H1 (cell line): Measurements from ENCODE around the gene TEX54. TPM values are rescaled to one million over a fixed set of nuclear protein-coding genes. Genes with fewer than 3 reads are reported as not detected.

ENCODE experiments used
- CTCF ChIA-PET: fragments of 300-600 bp; sonication (Branson Sonifier 250); formaldehyde crosslinking; loops from one replicate; lab custom pipeline; 2021; ENCODE audit not compliant: partially characterized antibody; lab: Charles Lee
- POLR2A ChIA-PET: fragments of 300-600 bp; sonication (Branson Sonifier 250); formaldehyde crosslinking; loops from one replicate; lab custom pipeline; 2021; ENCODE audit warnings: inconsistent platforms; ENCODE audit not compliant: partially characterized antibody; lab: Charles Lee
- DNase-seq, 2 experiments: peaks; one replicate each; pipeline versions ENCODE4 v3.0.0 to v3.0.0-alpha.2; 2010 to 2022; ENCODE audit warnings: low spot score in 2 of 2, low read depth in 1 of 2, mixed read lengths in 1 of 2
- FAIRE-seq: peaks from 2 replicates; lab custom pipeline; 2011; peaks lifted over from hg19 to GRCh38; lab: Jason Lieb, UNC
- H2AFZ ChIP-seq: 2 replicates; pipeline ENCODE4 v1.8.1; 2012; ENCODE audit warnings: low read length, inconsistent platforms
- H2AK5ac ChIP-seq: 2 replicates; pipeline ENCODE4 v1.6.1; 2013; ENCODE audit warnings: low read depth, low read length
- H2BK120ac ChIP-seq: replicated peaks from 2 replicates; pipeline ENCODE3; 2013; ENCODE audit warnings: low read depth, low read length, inconsistent platforms
- H2BK12ac ChIP-seq: 2 replicates; pipeline ENCODE4 v1.6.1; 2013; ENCODE audit warnings: low read depth, low read length
- H2BK15ac ChIP-seq: 2 replicates; pipeline ENCODE4 v1.6.1; 2013; ENCODE audit warnings: low read length
- H2BK20ac ChIP-seq: 2 replicates; pipeline ENCODE4 v1.6.1; 2013; ENCODE audit warnings: low read length
- H2BK5ac ChIP-seq: 2 replicates; pipeline ENCODE4 v1.6.1; 2013; ENCODE audit warnings: low read depth, low read length
- H3K14ac ChIP-seq: 2 replicates; pipeline ENCODE4 v1.6.1; 2013; ENCODE audit warnings: inconsistent platforms; ENCODE audit not compliant: insufficient read length
- H3K18ac ChIP-seq: 2 replicates; pipeline ENCODE4 v1.6.1; 2013; ENCODE audit warnings: low read length; ENCODE audit errors: extremely low read depth
- H3K23ac ChIP-seq: 2 replicates; pipeline ENCODE4 v1.6.1; 2013; ENCODE audit warnings: inconsistent platforms; ENCODE audit not compliant: insufficient read length
- H3K23me2 ChIP-seq: 2 replicates; pipeline ENCODE4 v1.6.1; 2013; ENCODE audit warnings: low read depth, low read length
- H3K27ac ChIP-seq: 2 replicates; pipeline ENCODE4 v1.6.1; 2011; ENCODE audit warnings: low read depth, low read length, inconsistent platforms
- H3K27me3 ChIP-seq, 4 experiments: replicated peaks in 1 of 4; 1 replicate in 1 of 4; 2 replicates in 3 of 4; pipeline versions ENCODE4 v1.6.1 to v1.8.1; 2011 to 2013; ENCODE audit warnings: low read length in 3 of 4, mild to moderate bottlenecking in 3 of 4, inconsistent platforms in 2 of 4, mixed read lengths in 2 of 4, moderate library complexity in 1 of 4; ENCODE audit not compliant: control insufficient read depth in 3 of 4, insufficient read depth in 3 of 4; ENCODE audit errors: extremely low read depth in 1 of 4
- H3K36me3 ChIP-seq, 4 experiments: 2 replicates each; pipeline versions ENCODE4 v1.6.1 to v1.8.1; 2011 to 2013; ENCODE audit warnings: mild to moderate bottlenecking in 4 of 4, low read length in 3 of 4, moderate library complexity in 2 of 4, control low read depth in 1 of 4, inconsistent platforms in 1 of 4; ENCODE audit not compliant: insufficient read depth in 4 of 4, control insufficient read depth in 2 of 4
- H3K4ac ChIP-seq: replicated peaks from 2 replicates; pipeline ENCODE3; 2013; ENCODE audit warnings: low read length, low read depth, mixed read lengths, inconsistent platforms; ENCODE audit not compliant: insufficient read length
- H3K4me1 ChIP-seq, 4 experiments: replicated peaks in 1 of 4; 1 replicate in 1 of 4; 2 replicates in 3 of 4; pipeline versions ENCODE4 v1.6.1 to v1.8.1; 2011 to 2013; ENCODE audit warnings: low read length in 3 of 4, inconsistent platforms in 2 of 4, mixed read lengths in 1 of 4; ENCODE audit not compliant: insufficient read depth in 4 of 4, control insufficient read depth in 3 of 4
- H3K4me2 ChIP-seq, 2 experiments: 2 replicates each; pipeline versions ENCODE4 v1.6.1 to v1.8.1; 2011 to 2013; ENCODE audit warnings: low read depth in 2 of 2, low read length in 2 of 2, control low read depth in 1 of 2, inconsistent platforms in 1 of 2, mild to moderate bottlenecking in 1 of 2; ENCODE audit not compliant: insufficient read depth in 1 of 2
- H3K4me3 ChIP-seq, 4 experiments: fragments of 200-600, 300-600 bp in 1 of 4; sonication (generic), shearing (Covaris generic), sonication (Bioruptor Twin) in 1 of 4; 2 replicates each; pipeline versions ENCODE4 v1.5.1 to v1.8.1; 2011 to 2016; ENCODE audit warnings: low read length in 4 of 4, low read depth in 3 of 4, control low read depth in 2 of 4, inconsistent platforms in 2 of 4, mild to moderate bottlenecking in 2 of 4, mixed read lengths in 1 of 4, moderate library complexity in 1 of 4; ENCODE audit not compliant: insufficient read depth in 2 of 4; ENCODE audit errors: extremely low read depth in 1 of 4
- H3K56ac ChIP-seq: replicated peaks from 2 replicates; pipeline ENCODE3; 2013; ENCODE audit warnings: low read depth, mild to moderate bottlenecking, mixed read lengths, low read length, inconsistent platforms; ENCODE audit not compliant: insufficient read length
- H3K79me1 ChIP-seq: 2 replicates; pipeline ENCODE4 v1.6.1; 2013; ENCODE audit warnings: low read depth, low read length, control low read depth
- H3K79me2 ChIP-seq, 2 experiments: 2 replicates each; pipeline versions ENCODE4 v1.6.1 to v1.8.1; 2012 to 2013; ENCODE audit warnings: low read length in 2 of 2, mild to moderate bottlenecking in 2 of 2, inconsistent platforms in 1 of 2; ENCODE audit not compliant: insufficient read depth in 2 of 2, control insufficient read depth in 1 of 2
- H3K9ac ChIP-seq, 4 experiments: replicated peaks in 1 of 4; 1 replicate in 1 of 4; 2 replicates in 3 of 4; pipeline versions ENCODE4 v1.6.1 to v1.8.1; 2011 to 2013; ENCODE audit warnings: low read depth in 3 of 4, low read length in 3 of 4, control low read depth in 2 of 4, mild to moderate bottlenecking in 2 of 4, moderate library complexity in 2 of 4, inconsistent platforms in 1 of 4; ENCODE audit errors: extremely low read depth in 1 of 4
- H3K9me3 ChIP-seq, 2 experiments: 2 replicates each; pipeline versions ENCODE4 v1.6.1 to v1.8.1; 2012 to 2013; ENCODE audit warnings: mild to moderate bottlenecking in 2 of 2, moderate library complexity in 2 of 2, control low read depth in 1 of 2, inconsistent platforms in 1 of 2, low read depth in 1 of 2, low read length in 1 of 2, mixed read lengths in 1 of 2; ENCODE audit not compliant: insufficient read depth in 2 of 2
- H4K20me1 ChIP-seq, 2 experiments: replicated peaks in 1 of 2; 2 replicates each; pipeline versions ENCODE3 to v1.8.1; 2011 to 2013; ENCODE audit warnings: inconsistent platforms in 2 of 2, low read length in 2 of 2, mild to moderate bottlenecking in 1 of 2; ENCODE audit not compliant: insufficient read depth in 2 of 2, control insufficient read depth in 1 of 2
- H4K5ac ChIP-seq: 2 replicates; pipeline ENCODE4 v1.6.1; 2013; ENCODE audit warnings: low read length, low read depth, mixed read lengths, inconsistent platforms; ENCODE audit not compliant: insufficient read length
- H4K8ac ChIP-seq: 2 replicates; pipeline ENCODE4 v1.8.0; 2013; ENCODE audit warnings: mild to moderate bottlenecking, moderate library complexity, low read length, inconsistent platforms; ENCODE audit not compliant: insufficient read depth; ENCODE audit errors: extremely low read depth
- H4K91ac ChIP-seq: replicated peaks from 2 replicates; pipeline ENCODE3; 2013; ENCODE audit warnings: low read length, mixed read lengths, inconsistent platforms; ENCODE audit not compliant: insufficient read length
- ASH2L ChIP-seq: fragments of 200-600, 300-600 bp; sonication (generic); IDR thresholded peaks from one replicate; pipeline ENCODE4 v1.7.1; 2017; ENCODE audit warnings: low read length
- CEBPB ChIP-seq: IDR thresholded peaks from 2 replicates; pipeline ENCODE4 v1.6.1; 2012; ENCODE audit warnings: low read depth, low read length
- CREB1 ChIP-seq: IDR thresholded peaks from 2 replicates; pipeline ENCODE4 v1.6.1; 2012; ENCODE audit warnings: inconsistent platforms
- POLR2A ChIP-seq, 2 experiments: IDR thresholded peaks; 1 replicate in 1 of 2; 2 replicates in 1 of 2; pipeline ENCODE4 v1.6.1; 2011; ENCODE audit warnings: low read depth in 2 of 2, low read length in 2 of 2, mild to moderate bottlenecking in 2 of 2; ENCODE audit errors: control extremely low read depth in 1 of 2
- SIX5 ChIP-seq: IDR thresholded peaks from 2 replicates; pipeline ENCODE4 v1.6.1; 2011; ENCODE audit warnings: mild to moderate bottlenecking, low read depth, low read length
- YY1 ChIP-seq: IDR thresholded peaks from 2 replicates; pipeline ENCODE4 v1.6.1; 2011; ENCODE audit warnings: low read depth, mild to moderate bottlenecking, low read length
- WGBS, 2 experiments: shearing (Covaris generic) in 1 of 2; methylation state at CpG; one replicate each; pipeline versions ENCODE4 v1.1.6 to v1.1.7; 2013 to 2015; ENCODE audit warnings: low lambda C conversion rate in 2 of 2, mixed read lengths in 2 of 2, inconsistent platforms in 1 of 2, low coverage in 1 of 2, missing lambda C conversion rate in 1 of 2; ENCODE audit not compliant: insufficient replicate concordance in 2 of 2, insufficient coverage in 1 of 2, insufficient read length in 1 of 2; ENCODE audit errors: extremely low coverage in 1 of 2, missing lambda C conversion rate in 1 of 2; 5-methylcytosine and 5-hydroxymethylcytosine counted together
- polyA plus RNA-seq, 7 experiments: library from polyadenylated mRNA; depleted of rRNA in 3 of 7; stranded (reverse) in 5 of 7; unstranded in 2 of 7; fragments of >200 nt in 5 of 7; fragments of 200-250 nt in 2 of 7; gene quantifications; 1 replicate in 5 of 7; 2 replicates in 1 of 7; 4 replicates in 1 of 7; pipeline versions ENCODE4 v1.2.1 to v1.2.3, GENCODE V29; 2011 to 2013; ENCODE audit warnings: missing spikeins in 2 of 7, mixed read lengths in 2 of 7
- total RNA-seq: library from RNA; stranded (reverse); fragmentation: NEBNext Ultra II Directional; extraction: Animal tissue kit (Norgen Biotek cat#: 25700); gene quantifications from 2 replicates; pipeline ENCODE4 v1.2.1, GENCODE V29; 2021
- TF ChIP-seq, protein P1 (sequence below): IDR thresholded peaks from 2 replicates; pipeline ENCODE4 v1.6.1; 2011; ENCODE audit warnings: low read depth, mild to moderate bottlenecking, low read length; ENCODE audit not compliant: insufficient read depth

Gene TEX54
- total and polyA plus RNA-seq, 2 of the 8 experiments (the other 6 are each of a cell fraction or from before 2014, with no cell fraction given): 1.2 TPM; not detected in 1

DNA sequence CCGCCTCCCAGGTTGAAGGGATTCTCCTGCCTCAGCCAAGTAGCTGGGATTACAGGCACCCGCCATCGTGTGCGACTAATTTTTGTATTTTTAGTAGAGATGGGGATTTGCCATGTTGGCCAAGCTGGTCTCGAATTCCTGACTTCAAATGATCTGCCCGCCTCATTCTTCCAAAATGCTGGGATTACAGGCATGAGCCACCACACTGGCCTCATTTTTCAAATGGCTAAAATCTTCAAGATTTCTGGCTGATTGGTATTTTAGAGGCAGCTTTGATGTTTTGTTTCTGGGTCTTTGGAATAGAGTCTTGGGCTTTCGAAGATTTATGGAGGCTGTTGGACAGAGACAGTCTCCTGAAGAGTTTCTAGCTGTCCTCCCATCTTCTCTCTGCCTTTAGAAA lies 42.2 kb upstream of the TEX54 start:
- no peak overlapping the region for H3K23ac ChIP-seq
- peaks cover 4 to 90% of the 10 kb centered on the region in 2 experiments; a peak in 3 of 4 replicates for H3K79me2 ChIP-seq
- H2AK5ac ChIP-seq: no peak overlapping the region
- no peaks in the 10 kb centered on the region for H3K9me3 ChIP-seq
- peaks cover 15 to 83% (median 42%) of the 10 kb centered on the region in 4 experiments; a peak in 7 of 8 replicates for H3K36me3 ChIP-seq
- H2BK15ac ChIP-seq: no peak overlapping the region
- H2BK12ac ChIP-seq: no peak overlapping the region
- peaks cover 0 to 7% (median 1%) of the 10 kb centered on the region in 4 experiments; a peak in 3 of 7 replicates for H3K4me1 ChIP-seq
- H3K9ac ChIP-seq: no peak overlapping the region
- peaks cover 9 to 18% of the 10 kb centered on the region in 2 experiments for H4K20me1 ChIP-seq
- no peaks in the 10 kb centered on the region for H3K27me3 ChIP-seq
- no peak overlapping the region for H3K56ac ChIP-seq
- H4K91ac ChIP-seq: no peak overlapping the region
- CTCF ChIA-PET: interaction anchor here (0.9 to 2.9 kb wide), 9 partner anchors 10 to 99 kb away, joined by 3 to 12 read pairs (median 4); partner anchors contain the start of gene TMEM179B
- no peak for DNase-seq
- H4K5ac ChIP-seq: no peak overlapping the region
- no peak overlapping the region for H2BK5ac ChIP-seq
- H3K18ac ChIP-seq: no peak overlapping the region
- H2BK120ac ChIP-seq: no peak overlapping the region
- no peak overlapping the region for H3K27ac ChIP-seq
- no peak overlapping the region for H4K8ac ChIP-seq
- no peak overlapping the region for H3K4me3 ChIP-seq
- no peak overlapping the region for H3K4me2 ChIP-seq
- WGBS, 2 experiments: 87% methylated on average over 6 of the region's 7 CpGs; no CpG with 5 or more reads in 1 of the 2 experiments
- POLR2A ChIA-PET: interaction anchor here (0.8 to 57.8 kb wide), 7 partner anchors 3 to 88 kb away, joined by 3 to 2104 read pairs (median 4); partner anchors contain the start of genes CHRM1, NXF1, SLC3A2 and TMEM179B
- H3K79me1 ChIP-seq: no peaks in the 10 kb centered on the region; the same call in 1 of the 2 replicates
- no peak overlapping the region for H3K14ac ChIP-seq
- no peak overlapping the region for H3K4ac ChIP-seq
- H2AFZ ChIP-seq: no peak overlapping the region
- no peak for FAIRE-seq
- H3K23me2 ChIP-seq: no peaks in the 10 kb centered on the region; the same call in 1 of the 2 replicates
- no peak overlapping the region for H2BK20ac ChIP-seq
- TF ChIP-seq CEBPB (no peak), POLR2A (IDR thresholded peaks at IDR 0.05; ENCODE audit: control extremely low read depth in 1 of 2, low read depth in 2 of 2, low read length in 2 of 2) (no peak), SIX5 (no peak), YY1 (no peak), CREB1 (no peak), ASH2L (no peak)
- TF ChIP-seq, protein P1, sequence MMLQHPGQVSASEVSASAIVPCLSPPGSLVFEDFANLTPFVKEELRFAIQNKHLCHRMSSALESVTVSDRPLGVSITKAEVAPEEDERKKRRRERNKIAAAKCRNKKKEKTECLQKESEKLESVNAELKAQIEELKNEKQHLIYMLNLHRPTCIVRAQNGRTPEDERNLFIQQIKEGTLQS: no peak
